Measurements from ENCODE around the gene RETREG3.

GRCh38 chr17:42598905-42599304 is 10.3 kb downstream of the RETREG3 start:
- no peak for TF ChIP-seq CTCF (IDR thresholded peaks at IDR 0.05 in 8 of 11, conservative IDR thresholded peaks at IDR 0.05 in 3 of 11)
- no peak for TF ChIP-seq POLR2AphosphoS5 (IDR thresholded peaks at IDR 0.05)
